Spleen (tissue), 11 donors: ENCODE results near the gene SEH1L. TPM values are rescaled to one million over a fixed set of nuclear protein-coding genes. Genes with fewer than 3 reads are reported as not detected.

ENCODE experiments used
- DNase-seq: peaks from one replicate; pipeline ENCODE4 v3.0.0-alpha.2; 2020
- H3K27ac ChIP-seq, 8 donors: fragments of 200-600 bp; sonication (generic) in 7 of 8; 1 replicate in 4 of 8; 2 replicates in 4 of 8; pipeline versions ENCODE4 v1.5.0 to v1.8.0; 2016 to 2021; ENCODE audit warnings: inconsistent platforms in 4 of 8, mild to moderate bottlenecking in 4 of 8, moderate library complexity in 1 of 8
- H3K27me3 ChIP-seq, 7 donors: fragments of 200-600 bp; sonication (generic) in 6 of 7; replicated peaks in 1 of 7; 1 replicate in 4 of 7; 2 replicates in 3 of 7; pipeline versions ENCODE4 v1.5.0 to v1.8.0; 2016 to 2021; ENCODE audit warnings: inconsistent platforms in 3 of 7, mild to moderate bottlenecking in 1 of 7
- H3K36me3 ChIP-seq, 6 donors: fragments of 200-600 bp; sonication (generic) in 5 of 6; 1 replicate in 4 of 6; 2 replicates in 2 of 6; pipeline versions ENCODE4 v1.5.0 to v1.8.0; 2016 to 2021; ENCODE audit warnings: inconsistent platforms in 2 of 6
- H3K4me1 ChIP-seq, 6 donors: fragments of 200-600 bp; sonication (generic) in 5 of 6; 1 replicate in 3 of 6; 2 replicates in 3 of 6; pipeline versions ENCODE4 v1.5.0 to v1.8.0; 2016 to 2021; ENCODE audit warnings: inconsistent platforms in 3 of 6
- H3K4me3 ChIP-seq, 8 donors: fragments of 200-600 bp; sonication (generic) in 7 of 8; 1 replicate in 4 of 8; 2 replicates in 4 of 8; pipeline versions ENCODE4 v1.5.0 to v1.8.0; 2016 to 2021; ENCODE audit warnings: inconsistent platforms in 4 of 8, mild to moderate bottlenecking in 4 of 8, moderate library complexity in 2 of 8
- H3K9me3 ChIP-seq, 8 donors: fragments of 200-600 bp; sonication (generic) in 7 of 8; 1 replicate in 4 of 8; 2 replicates in 4 of 8; pipeline versions ENCODE4 v1.5.0 to v1.8.0; 2016 to 2021; ENCODE audit warnings: inconsistent platforms in 4 of 8
- POLR2A ChIP-seq, 3 donors: fragments of 450-650 bp; IDR thresholded peaks; one replicate each; pipeline ENCODE4 v1.5.1; 2017; ENCODE audit warnings: antibody characterized with exemption in 3 of 3, mild to moderate bottlenecking in 1 of 3
- POLR2AphosphoS5 ChIP-seq, 3 donors: sonication (generic); formaldehyde crosslinking; IDR thresholded peaks; one replicate each; pipeline ENCODE4 v1.5.1; 2017; ENCODE audit warnings: antibody characterized with exemption in 3 of 3
- WGBS, 5 donors: extraction: QIAGEN DNeasy Blood & Tissue Kit in 3 of 5; methylation state at CpG; one replicate each; pipeline versions ENCODE4 v1.1.5 to v1.1.7; 2013 to 2018; 5-methylcytosine and 5-hydroxymethylcytosine counted together
- intact Hi-C: fragments of 100-400 bp; cut with DNase I; formaldehyde crosslinking; loops from one replicate; pipeline ENCODE4 v1.15.0; 2023; ENCODE audit warnings: low total_unique reads
- polyA plus RNA-seq, 3 donors: library from polyadenylated mRNA; stranded (reverse); fragments of 200-250 nt; gene quantifications; one replicate each; pipeline ENCODE4 v1.2.1, GENCODE V29; 2013
- total RNA-seq, 7 donors: library from RNA; depleted of rRNA in 3 of 7; stranded (reverse); fragments of >200 nt in 3 of 7; fragmentation: NEBNext Ultra II Directional in 4 of 7; extraction: Animal tissue kit (Norgen Biotek cat#: 25700) in 4 of 7; gene quantifications; one replicate each; pipeline versions ENCODE4 v1.1.0 to v1.2.1, GENCODE V29; 2016 to 2021
- TF ChIP-seq, protein P1 (sequence below), 11 experiments: fragments of 200-600 bp in 7 of 11; fragments of 450-650 bp in 4 of 11; sonication (generic) in 4 of 11; IDR thresholded peaks in 8 of 11; conservative IDR thresholded peaks in 3 of 11; 1 replicate in 7 of 11; 2 replicates in 4 of 11; pipeline versions ENCODE4 v1.4.0 to v1.8.0; 2016 to 2021; ENCODE audit warnings: antibody characterized with exemption in 11 of 11, inconsistent platforms in 4 of 11, mild to moderate bottlenecking in 1 of 11
- donor health status: healthy with polysubstance abuse.
- donor health status: DM: no; HTN: no; CAD: no; lungs with moderate emphysema.
- donor health status: DM: no; HTN: no; CAD: no.
- donor health status: Bipolar disorder and iron deficiency.
- donor health status: healthy.
- donor health status: DM: no; HTN: no; CAD: no.
- donor health status: DM: yes; HTN: yes; CAD: no.

The SEH1L gene
- total and polyA plus RNA-seq, 10 donors: 16.9 to 52.9 (median 31.0) TPM

DNA sequence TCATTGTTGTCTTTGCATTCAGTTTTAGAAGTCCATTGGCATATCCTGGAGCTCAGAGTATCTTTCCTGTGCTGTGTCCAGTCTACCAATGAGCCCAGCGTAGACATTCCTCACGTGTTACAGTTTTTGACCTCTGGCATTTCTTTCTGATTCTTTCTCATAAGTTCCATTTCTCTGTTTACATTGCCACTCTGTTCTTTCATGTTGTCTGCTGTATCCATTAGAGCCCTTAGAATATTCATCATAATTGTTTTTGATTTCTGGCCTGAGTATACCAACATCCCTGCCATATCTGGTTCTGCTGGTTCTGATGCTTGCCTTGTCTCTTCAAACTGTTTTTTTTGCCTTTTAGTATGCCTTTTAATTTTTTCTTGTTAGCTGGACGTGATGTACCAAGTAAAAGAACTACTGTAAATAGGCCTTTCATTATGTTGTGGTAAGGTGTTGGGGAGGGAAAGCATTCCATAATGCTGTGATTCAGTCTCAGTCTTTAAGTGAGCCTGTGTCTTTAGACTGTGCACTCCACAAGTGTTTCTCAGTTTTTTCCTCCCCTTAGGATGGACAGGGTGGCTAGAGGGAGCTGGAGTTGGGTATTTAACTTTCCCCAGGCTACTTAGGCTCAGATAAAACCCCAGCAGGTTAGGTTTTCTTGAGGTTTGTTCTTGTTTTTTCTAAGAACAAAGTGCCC, 78.9 kb downstream of the SEH1L start:
- intact Hi-C loops: no loop called here
- WGBS, 5 donors: 87 to 98% (median 93%) methylated on average over 3 of the region's 3 CpGs

GRCh38 chr18:13028869-13029268, 81.1 kb downstream of the SEH1L start:
- no peaks in the 10 kb centered on the region for H3K4me1 ChIP-seq
- TF ChIP-seq POLR2A (IDR thresholded peaks at IDR 0.05): no peak
- TF ChIP-seq POLR2AphosphoS5 (IDR thresholded peaks at IDR 0.05): no peak
- TF ChIP-seq, protein P1, sequence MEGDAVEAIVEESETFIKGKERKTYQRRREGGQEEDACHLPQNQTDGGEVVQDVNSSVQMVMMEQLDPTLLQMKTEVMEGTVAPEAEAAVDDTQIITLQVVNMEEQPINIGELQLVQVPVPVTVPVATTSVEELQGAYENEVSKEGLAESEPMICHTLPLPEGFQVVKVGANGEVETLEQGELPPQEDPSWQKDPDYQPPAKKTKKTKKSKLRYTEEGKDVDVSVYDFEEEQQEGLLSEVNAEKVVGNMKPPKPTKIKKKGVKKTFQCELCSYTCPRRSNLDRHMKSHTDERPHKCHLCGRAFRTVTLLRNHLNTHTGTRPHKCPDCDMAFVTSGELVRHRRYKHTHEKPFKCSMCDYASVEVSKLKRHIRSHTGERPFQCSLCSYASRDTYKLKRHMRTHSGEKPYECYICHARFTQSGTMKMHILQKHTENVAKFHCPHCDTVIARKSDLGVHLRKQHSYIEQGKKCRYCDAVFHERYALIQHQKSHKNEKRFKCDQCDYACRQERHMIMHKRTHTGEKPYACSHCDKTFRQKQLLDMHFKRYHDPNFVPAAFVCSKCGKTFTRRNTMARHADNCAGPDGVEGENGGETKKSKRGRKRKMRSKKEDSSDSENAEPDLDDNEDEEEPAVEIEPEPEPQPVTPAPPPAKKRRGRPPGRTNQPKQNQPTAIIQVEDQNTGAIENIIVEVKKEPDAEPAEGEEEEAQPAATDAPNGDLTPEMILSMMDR (IDR thresholded peaks at IDR 0.05 in 8 of 11, conservative IDR thresholded peaks at IDR 0.05 in 3 of 11): no peak
- H3K27ac ChIP-seq: no peak overlapping the region
- no peaks in the 10 kb centered on the region for H3K27me3 ChIP-seq
- intact Hi-C loops: no loop called here
- 92 to 97% (median 95%) methylated on average over 2 of the region's 2 CpGs for WGBS, 5 donors
- H3K36me3 ChIP-seq: peaks cover 0 to 100% (median 59%) of the 10 kb centered on the region in 6 donors
- H3K4me3 ChIP-seq: no peak overlapping the region
- H3K9me3 ChIP-seq: no peaks in the 10 kb centered on the region
- no peak for DNase-seq

More for the DNA sequence above, 78.9 kb downstream of the SEH1L start:
- Histone ChIP-seq H3K4me3 (no peak overlapping the region), H3K27ac (no peak overlapping the region), H3K36me3 (peaks cover 0 to 100% (median 57%) of the 10 kb centered on the region in 6 donors), H3K27me3 (no peaks in the 10 kb centered on the region), H3K4me1 (no peaks in the 10 kb centered on the region), H3K9me3 (peaks cover 0 to 12% (median 7%) of the 10 kb centered on the region in 8 donors)
- TF ChIP-seq, protein P1 (IDR thresholded peaks at IDR 0.05 in 8 of 11, conservative IDR thresholded peaks at IDR 0.05 in 3 of 11): no peak
- TF ChIP-seq POLR2A (IDR thresholded peaks at IDR 0.05) (no peak), POLR2AphosphoS5 (IDR thresholded peaks at IDR 0.05) (no peak)
- DNase-seq: no peak

GRCh38 chr18:13032173-13032572, 84.4 kb downstream of the SEH1L start:
- TF ChIP-seq POLR2A (IDR thresholded peaks at IDR 0.05) (no peak), POLR2AphosphoS5 (IDR thresholded peaks at IDR 0.05) (no peak)
- TF ChIP-seq, protein P1 (IDR thresholded peaks at IDR 0.05 in 8 of 11, conservative IDR thresholded peaks at IDR 0.05 in 3 of 11): no peak
- no peak for DNase-seq
- no peaks in the 10 kb centered on the region for H3K4me1 ChIP-seq
- H3K36me3 ChIP-seq: peaks cover 0 to 99% (median 39%) of the 10 kb centered on the region in 6 donors
- intact Hi-C loops: no loop called here
- H3K9me3 ChIP-seq: no peaks in the 10 kb centered on the region
- H3K27ac ChIP-seq: no peak overlapping the region
- no peaks in the 10 kb centered on the region for H3K27me3 ChIP-seq
- H3K4me3 ChIP-seq: no peak overlapping the region
- WGBS, 5 donors: 74 to 87% (median 85%) methylated on average over 5 of the region's 5 CpGs

DNA sequence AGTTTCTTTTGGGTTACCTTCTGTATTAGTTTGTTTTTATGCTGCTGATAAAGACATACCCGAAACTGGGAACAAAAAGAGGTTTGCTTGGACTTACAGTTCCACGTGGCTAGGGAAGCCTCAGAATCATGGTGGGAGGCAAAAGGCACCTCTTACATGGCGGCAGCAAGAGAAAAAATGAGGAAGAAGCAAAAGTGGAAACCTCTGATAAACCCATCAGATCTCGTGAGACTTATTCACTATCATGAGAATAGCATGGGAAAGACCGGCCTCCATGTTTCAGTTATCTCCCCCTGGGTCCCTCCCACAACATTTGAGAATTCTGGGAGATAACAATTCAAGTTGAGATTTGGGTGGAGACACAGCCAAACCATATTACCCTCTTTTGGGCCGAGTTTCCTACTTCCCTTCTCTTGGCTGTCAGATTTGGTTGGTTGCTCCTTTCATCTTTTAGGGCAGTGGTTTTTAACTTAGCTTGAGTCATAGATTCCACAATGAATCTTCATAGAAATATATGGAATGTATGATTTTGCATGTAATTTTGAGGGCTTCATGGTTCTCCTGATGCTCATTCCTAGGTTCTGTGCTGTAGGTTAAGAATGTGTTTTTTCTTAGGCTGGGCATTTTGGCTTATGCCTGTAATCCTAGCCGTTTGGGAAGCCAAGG, 87.6 kb downstream of the SEH1L start:
- intact Hi-C loops: no loop called here
- peaks cover 0 to 99% (median 31%) of the 10 kb centered on the region in 6 donors for H3K36me3 ChIP-seq
- no peak for DNase-seq
- H3K4me1 ChIP-seq: no peaks in the 10 kb centered on the region
- no peak overlapping the region for H3K27ac ChIP-seq
- no peak overlapping the region for H3K4me3 ChIP-seq
- no peak for TF ChIP-seq POLR2A (IDR thresholded peaks at IDR 0.05)
- TF ChIP-seq, protein P1 (IDR thresholded peaks at IDR 0.05 in 8 of 11, conservative IDR thresholded peaks at IDR 0.05 in 3 of 11): no peak
- no peak for TF ChIP-seq POLR2AphosphoS5 (IDR thresholded peaks at IDR 0.05)
- 89 to 94% (median 91%) methylated on average over 7 of the region's 7 CpGs for WGBS, 5 donors
- H3K9me3 ChIP-seq: no peaks in the 10 kb centered on the region
- H3K27me3 ChIP-seq: no peaks in the 10 kb centered on the region
